Keratinocyte (primary cell): ENCODE measurements around the gene ARHGAP19. TPM values are rescaled to one million over a fixed set of nuclear protein-coding genes. Genes with fewer than 3 reads are reported as not detected.

Source experiments
- DNase-seq: peaks from one replicate; pipeline ENCODE4 v3.0.0-alpha.2; 2011; ENCODE audit warnings: low read depth, missing footprints, low spot score
- FAIRE-seq: peaks from 2 replicates; lab custom pipeline; 2011; peaks lifted over from hg19 to GRCh38; lab: Jason Lieb, UNC
- H2AFZ ChIP-seq: 2 replicates; pipeline ENCODE4 v1.6.0; 2012; ENCODE audit warnings: low read length, control low read depth, inconsistent platforms; ENCODE audit not compliant: control insufficient read depth
- H3K27ac ChIP-seq: 2 replicates; pipeline ENCODE4 v1.5.1; 2011; ENCODE audit warnings: low read length; ENCODE audit not compliant: control insufficient read depth, insufficient read depth
- H3K27me3 ChIP-seq: 3 replicates; pipeline ENCODE4 v1.6.0; 2011; ENCODE audit warnings: low read length; ENCODE audit not compliant: control insufficient read depth, insufficient read depth; ENCODE audit errors: extremely low read depth
- H3K36me3 ChIP-seq, 2 experiments: 2 replicates in 1 of 2; 3 replicates in 1 of 2; pipeline ENCODE4 v1.5.1; 2011; ENCODE audit warnings: low read length in 2 of 2, mild to moderate bottlenecking in 1 of 2; ENCODE audit not compliant: control insufficient read depth in 2 of 2, insufficient read depth in 2 of 2; ENCODE audit errors: extremely low read depth in 1 of 2
- H3K4me1 ChIP-seq: 3 replicates; pipeline ENCODE4 v1.5.1; 2011; ENCODE audit warnings: low read length; ENCODE audit not compliant: control insufficient read depth, insufficient read depth; ENCODE audit errors: extremely low read depth
- H3K4me2 ChIP-seq: 3 replicates; pipeline ENCODE4 v1.6.0; 2011; ENCODE audit warnings: low read depth, low read length; ENCODE audit not compliant: control insufficient read depth, insufficient read depth; ENCODE audit errors: extremely low read depth
- H3K4me3 ChIP-seq, 3 experiments: fragments of 200-600 bp in 1 of 3; sonication (generic) in 1 of 3; 2 replicates in 2 of 3; 3 replicates in 1 of 3; pipeline ENCODE4 v1.5.1; 2011 to 2016; ENCODE audit warnings: low read length in 3 of 3, mild to moderate bottlenecking in 3 of 3, control low read depth in 2 of 3, inconsistent platforms in 1 of 3, low read depth in 1 of 3, mixed read lengths in 1 of 3, mixed run types in 1 of 3, moderate library complexity in 1 of 3; ENCODE audit not compliant: control insufficient read depth in 2 of 3, insufficient read depth in 2 of 3; ENCODE audit errors: extremely low read depth in 1 of 3
- H3K79me2 ChIP-seq: 2 replicates; pipeline ENCODE4 v1.6.0; 2012; ENCODE audit warnings: low read length; ENCODE audit not compliant: control insufficient read depth, insufficient read depth
- H3K9ac ChIP-seq: 3 replicates; pipeline ENCODE4 v1.6.0; 2011; ENCODE audit warnings: low read length; ENCODE audit not compliant: control insufficient read depth, insufficient read depth; ENCODE audit errors: extremely low read depth
- H3K9me1 ChIP-seq: 3 replicates; pipeline ENCODE4 v1.6.0; 2011; ENCODE audit warnings: low read length; ENCODE audit not compliant: control insufficient read depth, insufficient read depth; ENCODE audit errors: extremely low read depth
- H3K9me3 ChIP-seq: 2 replicates; pipeline ENCODE4 v1.5.1; 2012; ENCODE audit warnings: low read depth, low read length; ENCODE audit not compliant: control insufficient read depth
- H4K20me1 ChIP-seq: 3 replicates; pipeline ENCODE4 v1.6.0; 2011; ENCODE audit warnings: low read length; ENCODE audit not compliant: control insufficient read depth, insufficient read depth; ENCODE audit errors: extremely low read depth
- CTCF ChIP-seq, 3 experiments: IDR thresholded peaks in 1 of 3; conservative IDR thresholded peaks in 1 of 3; optimal IDR thresholded peaks in 1 of 3; 2 replicates in 2 of 3; 3 replicates in 1 of 3; pipeline versions ENCODE3 to v1.5.1; 2011; ENCODE audit warnings: low read length in 3 of 3, mild to moderate bottlenecking in 3 of 3, moderate library complexity in 2 of 3, control low read depth in 1 of 3, inconsistent platforms in 1 of 3; ENCODE audit not compliant: insufficient read depth in 2 of 3; ENCODE audit errors: extremely low read depth in 1 of 3
- EZH2 ChIP-seq: IDR thresholded peaks from one replicate; pipeline ENCODE4 v1.6.1; 2012; ENCODE audit warnings: inconsistent platforms, mild to moderate bottlenecking, low read length, moderate library complexity
- dilution Hi-C: fragments of 300-500 bp; cut with MboI; formaldehyde crosslinking; loops from one replicate; pipeline ENCODE4 v1.7.0; 2020; ENCODE audit warnings: low sequenced_read_pairs; ENCODE audit not compliant: extremely low pct_ligation_motif_present
- polyA plus RNA-seq, 5 experiments: library from polyadenylated mRNA; depleted of rRNA in 3 of 5; stranded (reverse) in 3 of 5; stranded (forward) in 1 of 5; unstranded in 1 of 5; fragments of >200 nt; gene quantifications; 1 replicate in 1 of 5; 2 replicates in 3 of 5; 3 replicates in 1 of 5; pipeline versions ENCODE4 v1.2.1 to v1.2.3, GENCODE V29; 2011 to 2012; ENCODE audit warnings: missing spikeins in 2 of 5, low read depth in 1 of 5, low replicate concordance in 1 of 5

ARHGAP19 gene
- polyA plus RNA-seq, 1 donor (not counting 4 experiments of a cell fraction or from before 2014, with no cell fraction given), result 7.5 TPM

- no peak overlapping the region for H2AFZ ChIP-seq
- H3K79me2 ChIP-seq, result no peaks in the 10 kb centered on the region
- no peaks in the 10 kb centered on the region for H3K9me1 ChIP-seq
- H3K4me3 ChIP-seq, result no peak overlapping the region
- TF ChIP-seq CTCF (optimal IDR thresholded peaks at IDR 0.05 in 1 of 3, IDR thresholded peaks at IDR 0.05 in 1 of 3, conservative IDR thresholded peaks at IDR 0.05 in 1 of 3; ENCODE audit: extremely low read depth in 1 of 3, insufficient read depth in 2 of 3, low read length in 3 of 3) (no peak), EZH2 (peak; percentile 21)
- H3K4me1 ChIP-seq, result peaks cover 11% of the 10 kb centered on the region
- no peaks in the 10 kb centered on the region for H4K20me1 ChIP-seq
- H3K9me3 ChIP-seq, result no peaks in the 10 kb centered on the region
- no peaks in the 10 kb centered on the region for H3K36me3 ChIP-seq
- H3K4me2 ChIP-seq, result peak overlapping the region; percentile 96
- no peak overlapping the region for H3K27ac ChIP-seq
- H3K9ac ChIP-seq, result no peak overlapping the region
- peaks cover 10% of the 10 kb centered on the region for H3K27me3 ChIP-seq
- no peak for FAIRE-seq
- DNase-seq, result no peak
- dilution Hi-C loops, result no loop called here
Observed at GRCh38 chr10:97321032-97321803, 28.8 kb upstream of the ARHGAP19 start.

- Histone ChIP-seq H3K4me2 (peak overlapping the region; percentile 96), H3K36me3 (no peaks in the 10 kb centered on the region), H3K9me1 (no peaks in the 10 kb centered on the region), H3K9ac (peak overlapping the region; percentile 99), H4K20me1 (no peaks in the 10 kb centered on the region), H3K4me3 (peak overlapping the region in 2 of 3 experiments; percentile 54 to 80), H3K9me3 (no peaks in the 10 kb centered on the region), H3K27me3 (peaks cover 10% of the 10 kb centered on the region), H3K79me2 (no peaks in the 10 kb centered on the region), H2AFZ (peak overlapping the region; percentile 70), H3K4me1 (peaks cover 11% of the 10 kb centered on the region), H3K27ac (no peak overlapping the region)
- TF ChIP-seq EZH2 (peak; percentile 33), CTCF (optimal IDR thresholded peaks at IDR 0.05 in 1 of 3, IDR thresholded peaks at IDR 0.05 in 1 of 3, conservative IDR thresholded peaks at IDR 0.05 in 1 of 3; ENCODE audit: extremely low read depth in 1 of 3, insufficient read depth in 2 of 3, low read length in 3 of 3) (no peak)
- FAIRE-seq (no peak), DNase-seq (no peak)
- dilution Hi-C loops, result no loop called here
Observed at GRCh38 chr10:97320480-97321031, 28.1 kb upstream of the ARHGAP19 start.
